ENCODE measurements around the gene PTH.

DNA sequence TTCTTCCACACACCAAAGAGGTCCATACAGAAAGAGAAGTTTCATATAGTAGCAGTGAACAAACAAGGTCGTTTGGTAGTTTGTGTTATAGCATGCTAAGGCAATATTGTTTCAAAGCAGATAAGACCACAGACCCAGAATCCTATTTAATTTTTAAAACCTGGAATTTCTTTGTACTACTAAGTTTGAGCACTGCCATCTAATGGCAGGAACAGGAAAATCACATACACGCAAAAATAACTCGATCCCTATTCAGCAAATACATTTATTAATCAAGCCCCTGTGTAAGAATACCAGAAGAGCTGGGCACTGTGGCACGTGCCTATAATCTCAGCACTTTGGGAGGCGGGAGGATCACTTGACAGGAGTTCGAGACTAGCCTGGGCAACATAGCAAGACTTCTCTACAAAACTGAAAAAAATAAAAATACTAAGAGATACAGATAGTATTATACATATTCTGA lies 29.9 kb downstream of the PTH start:
- no peak for TF ChIP-seq EZH2 (IDR thresholded peaks at IDR 0.05)
- TF ChIP-seq POLR2AphosphoS5 (IDR thresholded peaks at IDR 0.05; ENCODE audit: borderline replicate concordance, low read depth, low read length) = no peak
- no peak for TF ChIP-seq FOXP2 (optimal IDR thresholded peaks at IDR 0.05; ENCODE audit: control extremely low read depth, extremely low read length, insufficient read depth)

All from SK-N-MC (cell line).